WTC11 (cell line): Measurements from ENCODE around the gene ODAD3. TPM values are rescaled to one million over a fixed set of nuclear protein-coding genes. Genes with fewer than 3 reads are reported as not detected.
A peak's percentile ranks its signal among the peaks of the same experiment; 100 is the strongest.

Experiments
- ATAC-seq: fragments of 200-7000 bp; cut with Tn5 transposase; 2 replicates; pipeline ENCODE4 v1.10.0; 2021; ENCODE audit warnings: mild to moderate bottlenecking, moderate library complexity
- CTCF ChIA-PET: fragments of 300-600 bp; sonication (Branson Sonifier 250); formaldehyde crosslinking; loops from one replicate; lab custom pipeline; 2021; ENCODE audit warnings: antibody characterized with exemption; lab: Charles Lee
- POLR2A ChIA-PET: fragments of 350-600 bp; sonication (Branson Sonifier 250); formaldehyde crosslinking; loops from one replicate; lab custom pipeline; 2021; ENCODE audit warnings: antibody characterized with exemption; lab: Charles Lee
- DNase-seq: peaks from one replicate; pipeline ENCODE4 v3.0.0; 2021; ENCODE audit warnings: low spot score
- H3K27ac Mint-ChIP-seq: 2 replicates; pipeline ENCODE4 v1.8.0; 2021; ENCODE audit warnings: mixed read lengths
- H3K27me3 Mint-ChIP-seq: 2 replicates; pipeline ENCODE4 v1.8.0; 2021; ENCODE audit warnings: low read depth, mild to moderate bottlenecking, moderate library complexity, mixed read lengths
- H3K36me3 Mint-ChIP-seq: 2 replicates; pipeline ENCODE4 v1.8.0; 2021; ENCODE audit warnings: mixed read lengths
- H3K4me1 Mint-ChIP-seq: 2 replicates; pipeline ENCODE4 v1.8.0; 2022; ENCODE audit warnings: mixed read lengths
- H3K4me3 Mint-ChIP-seq: 2 replicates; pipeline ENCODE4 v1.8.0; 2021; ENCODE audit warnings: mild to moderate bottlenecking, moderate library complexity, mixed read lengths
- H3K9me3 Mint-ChIP-seq: 2 replicates; pipeline ENCODE4 v1.8.0; 2021; ENCODE audit warnings: mixed read lengths
- ATF1 ChIP-seq: sonication (generic); formaldehyde crosslinking; IDR thresholded peaks from 2 replicates; pipeline ENCODE4 v1.8.1; 2023; ENCODE audit warnings: mild to moderate bottlenecking, moderate library complexity, missing genetic modification reagents
- CREM ChIP-seq: sonication (generic); formaldehyde crosslinking; IDR thresholded peaks from 2 replicates; pipeline ENCODE4 v1.8.1; 2022; ENCODE audit warnings: mild to moderate bottlenecking, missing genetic modification reagents, moderate library complexity
- EMX1 ChIP-seq: fragments of 250-450 bp; sonication (Bioruptor Pico); IDR thresholded peaks from 2 replicates; pipeline ENCODE4 v1.8.0; 2021; ENCODE audit warnings: mild to moderate bottlenecking
- ESRRA ChIP-seq: sonication (generic); formaldehyde crosslinking; IDR thresholded peaks from 2 replicates; pipeline ENCODE4 v1.8.1; 2022; ENCODE audit warnings: mild to moderate bottlenecking, missing genetic modification reagents, borderline replicate concordance
- FOXP1 ChIP-seq: sonication (generic); formaldehyde crosslinking; IDR thresholded peaks from 2 replicates; pipeline ENCODE4 v1.8.0; 2022; ENCODE audit warnings: missing genetic modification reagents, mild to moderate bottlenecking, moderate library complexity, borderline replicate concordance
- MYBL2 ChIP-seq: sonication (generic); formaldehyde crosslinking; IDR thresholded peaks from 2 replicates; pipeline ENCODE4 v1.8.1; 2023; ENCODE audit warnings: mild to moderate bottlenecking, moderate library complexity, missing genetic modification reagents
- NFE2L1 ChIP-seq: sonication (generic); formaldehyde crosslinking; IDR thresholded peaks from 2 replicates; pipeline ENCODE4 v1.8.1; 2023; ENCODE audit warnings: missing genetic modification reagents
- NFYB ChIP-seq: sonication (generic); formaldehyde crosslinking; conservative IDR thresholded peaks from 2 replicates; pipeline ENCODE4 v1.8.0; 2022; ENCODE audit warnings: low read depth, missing genetic modification reagents
- RORB ChIP-seq: fragments of 250-450 bp; sonication (Bioruptor Pico); IDR thresholded peaks from 2 replicates; pipeline ENCODE4 v1.9.0; 2021; ENCODE audit warnings: mild to moderate bottlenecking
- ZBTB21 ChIP-seq: sonication (generic); formaldehyde crosslinking; IDR thresholded peaks from 2 replicates; pipeline ENCODE4 v1.8.1; 2023; ENCODE audit warnings: mild to moderate bottlenecking, missing genetic modification reagents, borderline replicate concordance
- ZNF423 ChIP-seq: fragments of 250-450 bp; sonication (Bioruptor Pico); IDR thresholded peaks from 2 replicates; pipeline ENCODE4 v2.1.2; 2022; ENCODE audit warnings: mild to moderate bottlenecking, moderate library complexity
- total RNA-seq: library from RNA; stranded (reverse); gene quantifications from 3 replicates; pipeline ENCODE4 v1.2.3, GENCODE V29; 2021
- TF ChIP-seq, protein P1 (sequence below): sonication (generic); formaldehyde crosslinking; IDR thresholded peaks from 2 replicates; pipeline ENCODE4 v1.8.0; 2022; ENCODE audit warnings: mild to moderate bottlenecking, missing genetic modification reagents
- TF ChIP-seq, protein P2 (sequence below): fragments of 250-450 bp; sonication (Bioruptor Pico); IDR thresholded peaks from 2 replicates; pipeline ENCODE4 v1.9.0; 2021; ENCODE audit warnings: mild to moderate bottlenecking
- TF ChIP-seq, protein P3 (sequence below): sonication (generic); formaldehyde crosslinking; IDR thresholded peaks from 2 replicates; pipeline ENCODE4 v1.8.1; 2022; ENCODE audit warnings: low read depth, mild to moderate bottlenecking, moderate library complexity, missing genetic modification reagents, borderline replicate concordance
- TF ChIP-seq, protein P4 (sequence below): fragments of 200-600 bp; IDR thresholded peaks from 2 replicates; pipeline ENCODE4 v1.8.0; 2022; ENCODE audit warnings: antibody characterized with exemption
- TF ChIP-seq, protein P5 (sequence below): sonication (generic); formaldehyde crosslinking; IDR thresholded peaks from 2 replicates; pipeline ENCODE4 v1.8.1; 2023; ENCODE audit warnings: mild to moderate bottlenecking, missing genetic modification reagents
- TF ChIP-seq, protein P6 (sequence below): fragments of 250-450 bp; sonication (Bioruptor Pico); IDR thresholded peaks from 2 replicates; pipeline ENCODE4 v1.9.0; 2021; ENCODE audit warnings: mild to moderate bottlenecking
- TF ChIP-seq, protein P7 (sequence below): sonication (generic); formaldehyde crosslinking; conservative IDR thresholded peaks from 2 replicates; pipeline ENCODE4 v1.8.1; 2022; ENCODE audit warnings: mild to moderate bottlenecking, missing genetic modification reagents
- TF ChIP-seq, protein P8 (sequence below): sonication (generic); formaldehyde crosslinking; IDR thresholded peaks from 2 replicates; pipeline ENCODE4 v1.8.0; 2022; ENCODE audit warnings: missing genetic modification reagents
- TF ChIP-seq, protein P9 (sequence below): sonication (generic); formaldehyde crosslinking; IDR thresholded peaks from 2 replicates; pipeline ENCODE4 v1.8.1; 2023; ENCODE audit warnings: mild to moderate bottlenecking, moderate library complexity, missing genetic modification reagents

ODAD3 gene
- total RNA-seq, 1 experiment from 2014 or later, result 4.1 TPM

DNA sequence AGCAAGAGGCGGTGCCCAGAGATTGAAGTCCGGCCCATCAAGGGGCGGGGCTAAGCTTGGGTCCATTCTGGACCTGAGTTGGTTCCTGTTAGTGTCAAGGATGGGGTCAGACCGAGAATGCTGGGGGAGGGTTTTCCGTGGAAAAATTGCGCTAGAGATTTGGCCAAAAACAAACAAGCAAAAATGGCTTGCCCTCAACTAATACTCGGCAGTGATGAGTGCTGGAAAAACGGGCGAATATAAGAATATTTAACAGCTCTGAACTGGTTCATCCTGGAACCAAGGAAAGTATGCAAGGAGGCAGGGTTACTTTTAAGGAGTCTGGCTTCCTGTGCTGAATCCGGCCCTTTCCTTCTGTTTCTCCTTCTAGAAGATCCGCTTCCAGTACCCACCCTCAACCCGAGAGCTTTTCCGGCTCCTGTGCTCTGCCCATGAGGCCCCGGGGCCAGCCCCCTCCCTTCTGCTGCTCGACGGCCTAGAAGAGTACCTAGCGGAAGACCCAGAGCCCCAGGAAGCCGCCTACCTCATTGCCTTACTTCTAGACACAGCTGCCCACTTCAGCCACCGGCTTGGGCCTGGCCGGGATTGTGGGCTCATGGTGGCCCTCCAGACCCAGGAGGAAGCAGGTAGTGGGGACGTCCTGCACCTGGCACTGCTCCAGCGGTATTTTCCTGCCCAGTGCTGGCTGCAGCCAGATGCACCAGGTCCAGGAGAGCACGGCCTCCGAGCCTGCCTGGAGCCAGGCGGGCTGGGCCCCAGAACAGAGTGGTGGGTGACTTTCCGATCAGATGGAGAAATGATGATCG lies 59.6 kb downstream of the ODAD3 start:
- H3K4me1 Mint-ChIP-seq, result peaks cover 24% of the 10 kb centered on the region
- POLR2A ChIA-PET, result interaction anchor here (0.5 to 3.1 kb wide), 10 partner anchors 8 to 143 kb away, joined by 3 to 16 read pairs (median 5); partner anchors contain the start of genes CCDC159, EPOR, RAB3D and RGL3
- no peak overlapping the region; the same call in 1 of the 2 replicates for H3K27ac Mint-ChIP-seq
- TF ChIP-seq, protein P1, sequence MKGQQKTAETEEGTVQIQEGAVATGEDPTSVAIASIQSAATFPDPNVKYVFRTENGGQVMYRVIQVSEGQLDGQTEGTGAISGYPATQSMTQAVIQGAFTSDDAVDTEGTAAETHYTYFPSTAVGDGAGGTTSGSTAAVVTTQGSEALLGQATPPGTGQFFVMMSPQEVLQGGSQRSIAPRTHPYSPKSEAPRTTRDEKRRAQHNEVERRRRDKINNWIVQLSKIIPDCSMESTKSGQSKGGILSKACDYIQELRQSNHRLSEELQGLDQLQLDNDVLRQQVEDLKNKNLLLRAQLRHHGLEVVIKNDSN, result no peak
- TF ChIP-seq, protein P2, sequence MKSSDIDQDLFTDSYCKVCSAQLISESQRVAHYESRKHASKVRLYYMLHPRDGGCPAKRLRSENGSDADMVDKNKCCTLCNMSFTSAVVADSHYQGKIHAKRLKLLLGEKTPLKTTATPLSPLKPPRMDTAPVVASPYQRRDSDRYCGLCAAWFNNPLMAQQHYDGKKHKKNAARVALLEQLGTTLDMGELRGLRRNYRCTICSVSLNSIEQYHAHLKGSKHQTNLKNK (CRISPR knock-in tag), result no peak
- TF ChIP-seq, protein P3, sequence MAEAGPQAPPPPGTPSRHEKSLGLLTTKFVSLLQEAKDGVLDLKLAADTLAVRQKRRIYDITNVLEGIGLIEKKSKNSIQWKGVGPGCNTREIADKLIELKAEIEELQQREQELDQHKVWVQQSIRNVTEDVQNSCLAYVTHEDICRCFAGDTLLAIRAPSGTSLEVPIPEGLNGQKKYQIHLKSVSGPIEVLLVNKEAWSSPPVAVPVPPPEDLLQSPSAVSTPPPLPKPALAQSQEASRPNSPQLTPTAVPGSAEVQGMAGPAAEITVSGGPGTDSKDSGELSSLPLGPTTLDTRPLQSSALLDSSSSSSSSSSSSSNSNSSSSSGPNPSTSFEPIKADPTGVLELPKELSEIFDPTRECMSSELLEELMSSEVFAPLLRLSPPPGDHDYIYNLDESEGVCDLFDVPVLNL (CRISPR knock-in tag), result no peak
- TF ChIP-seq ATF1 (CRISPR knock-in tag) (no peak), ESRRA (no peak), MYBL2 (no peak), ZNF423 (CRISPR knock-in tag) (no peak), EMX1 (CRISPR knock-in tag) (no peak), FOXP1 (CRISPR knock-in tag) (peak; percentile 70; the same call in 1 of the 2 replicates), ZBTB21 (CRISPR knock-in tag) (no peak), RORB (CRISPR knock-in tag) (no peak), NFE2L1 (no peak), NFYB (CRISPR knock-in tag) (no peak; the same call in 1 of the 2 replicates), CREM (0 out of 2 replicates have a peak, but pooled peaks have one; percentile 20)
- TF ChIP-seq, protein P4, sequence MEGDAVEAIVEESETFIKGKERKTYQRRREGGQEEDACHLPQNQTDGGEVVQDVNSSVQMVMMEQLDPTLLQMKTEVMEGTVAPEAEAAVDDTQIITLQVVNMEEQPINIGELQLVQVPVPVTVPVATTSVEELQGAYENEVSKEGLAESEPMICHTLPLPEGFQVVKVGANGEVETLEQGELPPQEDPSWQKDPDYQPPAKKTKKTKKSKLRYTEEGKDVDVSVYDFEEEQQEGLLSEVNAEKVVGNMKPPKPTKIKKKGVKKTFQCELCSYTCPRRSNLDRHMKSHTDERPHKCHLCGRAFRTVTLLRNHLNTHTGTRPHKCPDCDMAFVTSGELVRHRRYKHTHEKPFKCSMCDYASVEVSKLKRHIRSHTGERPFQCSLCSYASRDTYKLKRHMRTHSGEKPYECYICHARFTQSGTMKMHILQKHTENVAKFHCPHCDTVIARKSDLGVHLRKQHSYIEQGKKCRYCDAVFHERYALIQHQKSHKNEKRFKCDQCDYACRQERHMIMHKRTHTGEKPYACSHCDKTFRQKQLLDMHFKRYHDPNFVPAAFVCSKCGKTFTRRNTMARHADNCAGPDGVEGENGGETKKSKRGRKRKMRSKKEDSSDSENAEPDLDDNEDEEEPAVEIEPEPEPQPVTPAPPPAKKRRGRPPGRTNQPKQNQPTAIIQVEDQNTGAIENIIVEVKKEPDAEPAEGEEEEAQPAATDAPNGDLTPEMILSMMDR, result no peak
- TF ChIP-seq, protein P5, sequence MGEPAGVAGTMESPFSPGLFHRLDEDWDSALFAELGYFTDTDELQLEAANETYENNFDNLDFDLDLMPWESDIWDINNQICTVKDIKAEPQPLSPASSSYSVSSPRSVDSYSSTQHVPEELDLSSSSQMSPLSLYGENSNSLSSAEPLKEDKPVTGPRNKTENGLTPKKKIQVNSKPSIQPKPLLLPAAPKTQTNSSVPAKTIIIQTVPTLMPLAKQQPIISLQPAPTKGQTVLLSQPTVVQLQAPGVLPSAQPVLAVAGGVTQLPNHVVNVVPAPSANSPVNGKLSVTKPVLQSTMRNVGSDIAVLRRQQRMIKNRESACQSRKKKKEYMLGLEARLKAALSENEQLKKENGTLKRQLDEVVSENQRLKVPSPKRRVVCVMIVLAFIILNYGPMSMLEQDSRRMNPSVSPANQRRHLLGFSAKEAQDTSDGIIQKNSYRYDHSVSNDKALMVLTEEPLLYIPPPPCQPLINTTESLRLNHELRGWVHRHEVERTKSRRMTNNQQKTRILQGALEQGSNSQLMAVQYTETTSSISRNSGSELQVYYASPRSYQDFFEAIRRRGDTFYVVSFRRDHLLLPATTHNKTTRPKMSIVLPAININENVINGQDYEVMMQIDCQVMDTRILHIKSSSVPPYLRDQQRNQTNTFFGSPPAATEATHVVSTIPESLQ (CRISPR knock-in tag), result no peak
- TF ChIP-seq, protein P6, sequence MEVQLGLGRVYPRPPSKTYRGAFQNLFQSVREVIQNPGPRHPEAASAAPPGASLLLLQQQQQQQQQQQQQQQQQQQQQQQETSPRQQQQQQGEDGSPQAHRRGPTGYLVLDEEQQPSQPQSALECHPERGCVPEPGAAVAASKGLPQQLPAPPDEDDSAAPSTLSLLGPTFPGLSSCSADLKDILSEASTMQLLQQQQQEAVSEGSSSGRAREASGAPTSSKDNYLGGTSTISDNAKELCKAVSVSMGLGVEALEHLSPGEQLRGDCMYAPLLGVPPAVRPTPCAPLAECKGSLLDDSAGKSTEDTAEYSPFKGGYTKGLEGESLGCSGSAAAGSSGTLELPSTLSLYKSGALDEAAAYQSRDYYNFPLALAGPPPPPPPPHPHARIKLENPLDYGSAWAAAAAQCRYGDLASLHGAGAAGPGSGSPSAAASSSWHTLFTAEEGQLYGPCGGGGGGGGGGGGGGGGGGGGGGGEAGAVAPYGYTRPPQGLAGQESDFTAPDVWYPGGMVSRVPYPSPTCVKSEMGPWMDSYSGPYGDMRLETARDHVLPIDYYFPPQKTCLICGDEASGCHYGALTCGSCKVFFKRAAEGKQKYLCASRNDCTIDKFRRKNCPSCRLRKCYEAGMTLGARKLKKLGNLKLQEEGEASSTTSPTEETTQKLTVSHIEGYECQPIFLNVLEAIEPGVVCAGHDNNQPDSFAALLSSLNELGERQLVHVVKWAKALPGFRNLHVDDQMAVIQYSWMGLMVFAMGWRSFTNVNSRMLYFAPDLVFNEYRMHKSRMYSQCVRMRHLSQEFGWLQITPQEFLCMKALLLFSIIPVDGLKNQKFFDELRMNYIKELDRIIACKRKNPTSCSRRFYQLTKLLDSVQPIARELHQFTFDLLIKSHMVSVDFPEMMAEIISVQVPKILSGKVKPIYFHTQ (CRISPR knock-in tag), result no peak
- TF ChIP-seq, protein P7, sequence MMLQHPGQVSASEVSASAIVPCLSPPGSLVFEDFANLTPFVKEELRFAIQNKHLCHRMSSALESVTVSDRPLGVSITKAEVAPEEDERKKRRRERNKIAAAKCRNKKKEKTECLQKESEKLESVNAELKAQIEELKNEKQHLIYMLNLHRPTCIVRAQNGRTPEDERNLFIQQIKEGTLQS (CRISPR knock-in tag), result no peak
- TF ChIP-seq, protein P8, sequence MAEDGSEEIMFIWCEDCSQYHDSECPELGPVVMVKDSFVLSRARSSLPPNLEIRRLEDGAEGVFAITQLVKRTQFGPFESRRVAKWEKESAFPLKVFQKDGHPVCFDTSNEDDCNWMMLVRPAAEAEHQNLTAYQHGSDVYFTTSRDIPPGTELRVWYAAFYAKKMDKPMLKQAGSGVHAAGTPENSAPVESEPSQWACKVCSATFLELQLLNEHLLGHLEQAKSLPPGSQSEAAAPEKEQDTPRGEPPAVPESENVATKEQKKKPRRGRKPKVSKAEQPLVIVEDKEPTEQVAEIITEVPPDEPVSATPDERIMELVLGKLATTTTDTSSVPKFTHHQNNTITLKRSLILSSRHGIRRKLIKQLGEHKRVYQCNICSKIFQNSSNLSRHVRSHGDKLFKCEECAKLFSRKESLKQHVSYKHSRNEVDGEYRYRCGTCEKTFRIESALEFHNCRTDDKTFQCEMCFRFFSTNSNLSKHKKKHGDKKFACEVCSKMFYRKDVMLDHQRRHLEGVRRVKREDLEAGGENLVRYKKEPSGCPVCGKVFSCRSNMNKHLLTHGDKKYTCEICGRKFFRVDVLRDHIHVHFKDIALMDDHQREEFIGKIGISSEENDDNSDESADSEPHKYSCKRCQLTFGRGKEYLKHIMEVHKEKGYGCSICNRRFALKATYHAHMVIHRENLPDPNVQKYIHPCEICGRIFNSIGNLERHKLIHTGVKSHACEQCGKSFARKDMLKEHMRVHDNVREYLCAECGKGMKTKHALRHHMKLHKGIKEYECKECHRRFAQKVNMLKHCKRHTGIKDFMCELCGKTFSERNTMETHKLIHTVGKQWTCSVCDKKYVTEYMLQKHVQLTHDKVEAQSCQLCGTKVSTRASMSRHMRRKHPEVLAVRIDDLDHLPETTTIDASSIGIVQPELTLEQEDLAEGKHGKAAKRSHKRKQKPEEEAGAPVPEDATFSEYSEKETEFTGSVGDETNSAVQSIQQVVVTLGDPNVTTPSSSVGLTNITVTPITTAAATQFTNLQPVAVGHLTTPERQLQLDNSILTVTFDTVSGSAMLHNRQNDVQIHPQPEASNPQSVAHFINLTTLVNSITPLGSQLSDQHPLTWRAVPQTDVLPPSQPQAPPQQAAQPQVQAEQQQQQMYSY (CRISPR knock-in tag), result peak; percentile 77; the same call in 1 of the 2 replicates
- TF ChIP-seq, protein P9, sequence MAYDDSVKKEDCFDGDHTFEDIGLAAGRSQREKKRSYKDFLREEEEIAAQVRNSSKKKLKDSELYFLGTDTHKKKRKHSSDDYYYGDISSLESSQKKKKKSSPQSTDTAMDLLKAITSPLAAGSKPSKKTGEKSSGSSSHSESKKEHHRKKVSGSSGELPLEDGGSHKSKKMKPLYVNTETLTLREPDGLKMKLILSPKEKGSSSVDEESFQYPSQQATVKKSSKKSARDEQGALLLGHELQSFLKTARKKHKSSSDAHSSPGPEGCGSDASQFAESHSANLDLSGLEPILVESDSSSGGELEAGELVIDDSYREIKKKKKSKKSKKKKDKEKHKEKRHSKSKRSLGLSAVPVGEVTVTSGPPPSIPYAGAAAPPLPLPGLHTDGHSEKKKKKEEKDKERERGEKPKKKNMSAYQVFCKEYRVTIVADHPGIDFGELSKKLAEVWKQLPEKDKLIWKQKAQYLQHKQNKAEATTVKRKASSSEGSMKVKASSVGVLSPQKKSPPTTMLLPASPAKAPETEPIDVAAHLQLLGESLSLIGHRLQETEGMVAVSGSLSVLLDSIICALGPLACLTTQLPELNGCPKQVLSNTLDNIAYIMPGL, result peak; percentile 42; the same call in 1 of the 2 replicates
- peak; percentile 63 for DNase-seq
- peak; percentile 11 for ATAC-seq
- H3K9me3 Mint-ChIP-seq, result peaks cover 3% of the 10 kb centered on the region; the same call in 1 of the 2 replicates
- CTCF ChIA-PET, result interaction anchor here (0.6 to 4.6 kb wide), 27 partner anchors 8 to 325 kb away, joined by 3 to 59 read pairs (median 6); partner anchors contain the start of genes CCDC159, CNN1, ECSIT and EPOR
- H3K4me3 Mint-ChIP-seq, result no peak overlapping the region
- H3K36me3 Mint-ChIP-seq, result peaks cover 10% of the 10 kb centered on the region
- peaks cover 3% of the 10 kb centered on the region; the same call in 1 of the 2 replicates for H3K27me3 Mint-ChIP-seq
